ENCODE measurements around the gene DAPP1.

- TF ChIP-seq, protein P1, sequence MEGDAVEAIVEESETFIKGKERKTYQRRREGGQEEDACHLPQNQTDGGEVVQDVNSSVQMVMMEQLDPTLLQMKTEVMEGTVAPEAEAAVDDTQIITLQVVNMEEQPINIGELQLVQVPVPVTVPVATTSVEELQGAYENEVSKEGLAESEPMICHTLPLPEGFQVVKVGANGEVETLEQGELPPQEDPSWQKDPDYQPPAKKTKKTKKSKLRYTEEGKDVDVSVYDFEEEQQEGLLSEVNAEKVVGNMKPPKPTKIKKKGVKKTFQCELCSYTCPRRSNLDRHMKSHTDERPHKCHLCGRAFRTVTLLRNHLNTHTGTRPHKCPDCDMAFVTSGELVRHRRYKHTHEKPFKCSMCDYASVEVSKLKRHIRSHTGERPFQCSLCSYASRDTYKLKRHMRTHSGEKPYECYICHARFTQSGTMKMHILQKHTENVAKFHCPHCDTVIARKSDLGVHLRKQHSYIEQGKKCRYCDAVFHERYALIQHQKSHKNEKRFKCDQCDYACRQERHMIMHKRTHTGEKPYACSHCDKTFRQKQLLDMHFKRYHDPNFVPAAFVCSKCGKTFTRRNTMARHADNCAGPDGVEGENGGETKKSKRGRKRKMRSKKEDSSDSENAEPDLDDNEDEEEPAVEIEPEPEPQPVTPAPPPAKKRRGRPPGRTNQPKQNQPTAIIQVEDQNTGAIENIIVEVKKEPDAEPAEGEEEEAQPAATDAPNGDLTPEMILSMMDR (IDR thresholded peaks at IDR 0.05): no peak
- TF ChIP-seq POLR2A (IDR thresholded peaks at IDR 0.05): no peak
These were observed 17.9 kb downstream of the DAPP1 start for GRCh38 chr4:99834569-99834968.
